ENCODE results near the gene SDCBP2. TPM values are rescaled to one million over a fixed set of nuclear protein-coding genes. Genes with fewer than 3 reads are reported as not detected.

SDCBP2 gene
- total RNA-seq, 2 donors from 2014 or later, result 4.0 to 7.3 TPM

DNA sequence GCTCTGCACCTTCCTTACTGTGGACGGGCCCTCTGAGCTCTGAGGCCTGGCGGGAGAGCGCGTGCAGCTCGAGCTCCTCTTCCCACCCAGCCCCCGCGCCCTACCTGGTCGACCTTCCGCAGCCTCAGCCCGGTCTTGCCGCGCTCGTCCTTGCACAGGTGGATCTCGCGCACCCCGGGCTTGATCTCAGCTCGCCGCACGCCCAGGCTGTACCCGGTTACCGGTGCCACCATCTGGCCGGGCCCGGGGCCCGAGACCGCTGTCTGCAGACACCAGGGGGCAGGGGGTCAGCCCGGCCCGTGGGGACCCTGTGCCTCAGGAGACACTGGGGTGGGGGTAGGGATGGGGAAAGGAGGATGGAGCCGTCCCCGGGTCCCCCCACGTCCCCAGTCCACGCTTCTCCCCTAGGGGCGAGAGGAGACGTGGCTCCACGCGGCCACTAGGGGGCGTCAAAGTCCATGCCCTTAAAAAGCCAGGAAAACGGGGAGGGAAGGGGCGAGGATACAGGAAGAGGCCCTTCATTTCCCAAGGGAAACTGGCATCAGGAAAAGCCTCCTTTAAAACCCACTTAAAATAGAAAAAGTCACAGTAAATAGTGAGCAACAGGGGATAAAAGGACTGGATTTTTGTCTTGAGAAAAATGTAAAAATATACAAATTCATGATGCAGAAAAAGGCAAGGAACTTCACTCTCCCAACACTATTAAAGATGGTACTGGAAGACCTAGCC lies 15.5 kb downstream of the SDCBP2 start:
- H3K9me3 ChIP-seq, result no peaks in the 10 kb centered on the region
- peak overlapping the region in 1 of 2 donors; percentile 13 for H3K4me3 ChIP-seq
- no peaks in the 10 kb centered on the region for H3K36me3 ChIP-seq
- H3K4me1 ChIP-seq (replicated peaks), result no peaks in the 10 kb centered on the region
- peak; percentile 46 for DNase-seq (ENCODE audit: low spot score)
- H3K27ac ChIP-seq, result no peak overlapping the region
- no peaks in the 10 kb centered on the region for H3K27me3 ChIP-seq (replicated peaks; ENCODE audit: insufficient read depth)
- WGBS, result 14% methylated on average over 36 of the region's 38 CpGs
- TF ChIP-seq, protein P1, sequence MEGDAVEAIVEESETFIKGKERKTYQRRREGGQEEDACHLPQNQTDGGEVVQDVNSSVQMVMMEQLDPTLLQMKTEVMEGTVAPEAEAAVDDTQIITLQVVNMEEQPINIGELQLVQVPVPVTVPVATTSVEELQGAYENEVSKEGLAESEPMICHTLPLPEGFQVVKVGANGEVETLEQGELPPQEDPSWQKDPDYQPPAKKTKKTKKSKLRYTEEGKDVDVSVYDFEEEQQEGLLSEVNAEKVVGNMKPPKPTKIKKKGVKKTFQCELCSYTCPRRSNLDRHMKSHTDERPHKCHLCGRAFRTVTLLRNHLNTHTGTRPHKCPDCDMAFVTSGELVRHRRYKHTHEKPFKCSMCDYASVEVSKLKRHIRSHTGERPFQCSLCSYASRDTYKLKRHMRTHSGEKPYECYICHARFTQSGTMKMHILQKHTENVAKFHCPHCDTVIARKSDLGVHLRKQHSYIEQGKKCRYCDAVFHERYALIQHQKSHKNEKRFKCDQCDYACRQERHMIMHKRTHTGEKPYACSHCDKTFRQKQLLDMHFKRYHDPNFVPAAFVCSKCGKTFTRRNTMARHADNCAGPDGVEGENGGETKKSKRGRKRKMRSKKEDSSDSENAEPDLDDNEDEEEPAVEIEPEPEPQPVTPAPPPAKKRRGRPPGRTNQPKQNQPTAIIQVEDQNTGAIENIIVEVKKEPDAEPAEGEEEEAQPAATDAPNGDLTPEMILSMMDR (IDR thresholded peaks at IDR 0.05), result peak; percentile 93 to 100 (median 96)
- TF ChIP-seq POLR2A (IDR thresholded peaks at IDR 0.05), result no peak
- TF ChIP-seq POLR2AphosphoS5 (IDR thresholded peaks at IDR 0.05), result peak; percentile 41
- intact Hi-C loops (cut with DNase I), result loop anchor here (2.0 kb wide), 1 partner anchor 123 kb away; no protein-coding TSS in a partner anchor

DNA sequence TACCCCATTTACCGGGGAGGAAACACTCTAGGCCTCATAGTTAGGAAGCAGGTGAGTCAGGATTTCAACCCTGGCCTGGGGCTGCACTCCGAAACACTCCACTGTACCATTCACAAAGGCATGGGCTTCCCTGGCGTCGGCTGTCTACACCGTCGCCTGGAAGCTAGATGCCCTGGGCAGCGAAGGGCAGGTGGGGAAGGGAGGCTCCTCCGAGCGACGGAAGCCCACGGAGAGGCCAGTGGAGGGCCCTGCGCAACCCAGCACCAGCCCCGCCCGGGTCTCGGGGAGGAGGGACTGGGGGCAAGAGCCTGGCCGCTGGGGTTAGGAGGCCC lies 16.1 kb downstream of the SDCBP2 start:
- H3K4me3 ChIP-seq, result no peak overlapping the region
- TF ChIP-seq POLR2A (IDR thresholded peaks at IDR 0.05) (no peak), POLR2AphosphoS5 (IDR thresholded peaks at IDR 0.05) (no peak)
- TF ChIP-seq, protein P1 (IDR thresholded peaks at IDR 0.05), result no peak
- no peaks in the 10 kb centered on the region for H3K36me3 ChIP-seq
- intact Hi-C loops (cut with DNase I), result loop anchor here (2.0 kb wide), 1 partner anchor 124 kb away; no protein-coding TSS in a partner anchor
- DNase-seq (ENCODE audit: low spot score), result no peak
- no peaks in the 10 kb centered on the region for H3K4me1 ChIP-seq (replicated peaks)
- 77% methylated on average over 6 of the region's 16 CpGs for WGBS
- no peaks in the 10 kb centered on the region for H3K27me3 ChIP-seq (replicated peaks; ENCODE audit: insufficient read depth)
- no peaks in the 10 kb centered on the region for H3K9me3 ChIP-seq
- H3K27ac ChIP-seq, result no peak overlapping the region

GRCh38 chr20:1312308-1312707 lies 16.6 kb downstream of the SDCBP2 start:
- H3K27ac ChIP-seq, result no peak overlapping the region
- H3K4me1 ChIP-seq (replicated peaks), result no peaks in the 10 kb centered on the region
- 93% methylated on average over 20 of the region's 20 CpGs for WGBS
- no peak for TF ChIP-seq POLR2A (IDR thresholded peaks at IDR 0.05)
- TF ChIP-seq POLR2AphosphoS5 (IDR thresholded peaks at IDR 0.05), result no peak
- TF ChIP-seq, protein P1 (IDR thresholded peaks at IDR 0.05), result no peak
- intact Hi-C loops (cut with DNase I), result loop anchor here (2.0 kb wide), 1 partner anchor 124 kb away; no protein-coding TSS in a partner anchor
- H3K27me3 ChIP-seq (replicated peaks; ENCODE audit: insufficient read depth), result no peaks in the 10 kb centered on the region
- H3K9me3 ChIP-seq, result no peaks in the 10 kb centered on the region
- DNase-seq (ENCODE audit: low spot score), result no peak
- H3K4me3 ChIP-seq, result no peak overlapping the region
- no peaks in the 10 kb centered on the region for H3K36me3 ChIP-seq

GRCh38 chr20:1310506-1311190 lies 18.3 kb downstream of the SDCBP2 start:
- TF ChIP-seq POLR2AphosphoS5 (IDR thresholded peaks at IDR 0.05) (no peak), POLR2A (IDR thresholded peaks at IDR 0.05) (no peak)
- TF ChIP-seq, protein P1 (IDR thresholded peaks at IDR 0.05), result no peak
- no peaks in the 10 kb centered on the region for H3K9me3 ChIP-seq
- intact Hi-C loops (cut with DNase I), result no loop called here

More at GRCh38 chr20:1310506-1311190, 18.3 kb downstream of the SDCBP2 start:
- no peaks in the 10 kb centered on the region for H3K36me3 ChIP-seq
- WGBS, result 86% methylated on average over 12 of the region's 12 CpGs
- no peaks in the 10 kb centered on the region for H3K4me1 ChIP-seq (replicated peaks)
- DNase-seq (ENCODE audit: low spot score), result no peak
- H3K27ac ChIP-seq, result no peak overlapping the region
- H3K27me3 ChIP-seq (replicated peaks; ENCODE audit: insufficient read depth), result no peaks in the 10 kb centered on the region
- H3K4me3 ChIP-seq, result no peak overlapping the region

Data from prostate gland (tissue), 2 donors.